ENCODE results near the gene COL1A1. TPM values are rescaled to one million over a fixed set of nuclear protein-coding genes. Genes with fewer than 3 reads are reported as not detected.

Gene COL1A1
- total RNA-seq, 1 experiment from 2014 or later = 20.7 TPM

GRCh38 chr17:50147841-50148225 lies 53.6 kb downstream of the COL1A1 start:
- BruUV-seq (replicated peaks) = no TSS peak
- DNase-seq = no peak

GRCh38 chr17:50146927-50147665 lies 54.3 kb downstream of the COL1A1 start:
- H3K9me3 ChIP-seq (ENCODE audit: insufficient read depth, low read depth) = no peaks in the 10 kb centered on the region
- CTCF ChIA-PET = interaction anchor here (0.7 kb wide), 1 partner anchor 36 kb away, joined by 5 read pairs; no protein-coding TSS in a partner anchor
- peaks cover 54% of the 10 kb centered on the region for H4K20me1 ChIP-seq (ENCODE audit: insufficient read depth)
- peaks cover 20% of the 10 kb centered on the region; the same call in 1 of the 2 replicates for H3K36me3 ChIP-seq (ENCODE audit: low read depth)
- H3K79me2 ChIP-seq (ENCODE audit: low read depth) = peaks cover 56% of the 10 kb centered on the region
- H3F3A ChIP-seq (ENCODE audit: insufficient read depth, low read depth) = peaks cover 31% of the 10 kb centered on the region
- peak overlapping the region; percentile 70; the same call in 1 of the 2 replicates for H3K4me3 ChIP-seq
- no peak overlapping the region for H3K27ac ChIP-seq
- BruUV-seq (replicated peaks) = no TSS peak
- no peaks in the 10 kb centered on the region for H3K27me3 ChIP-seq (ENCODE audit: insufficient read depth, low read depth)
- peaks cover 54% of the 10 kb centered on the region for H3K4me1 ChIP-seq (replicated peaks; ENCODE audit: insufficient read depth)
- H2AFZ ChIP-seq = no peak overlapping the region
- H3K4me2 ChIP-seq = peak overlapping the region; percentile 95
- DNase-seq = no peak
- intact Hi-C loops (cut with micrococcal nuclease; ENCODE audit: unreplicated experiment) = no loop called here
- POLR2A ChIA-PET (ENCODE audit: unreplicated experiment) = no interaction called here
- no peak for TF ChIP-seq CTCF (conservative IDR thresholded peaks at IDR 0.05)
- TF ChIP-seq EZH2 (IDR thresholded peaks at IDR 0.05; ENCODE audit: low read depth) = no peak
- H3K9me2 ChIP-seq (ENCODE audit: insufficient read depth) = no peaks in the 10 kb centered on the region

More at GRCh38 chr17:50147841-50148225, 53.6 kb downstream of the COL1A1 start:
- no peaks in the 10 kb centered on the region for H3K9me3 ChIP-seq (ENCODE audit: insufficient read depth, low read depth)
- intact Hi-C loops (cut with micrococcal nuclease; ENCODE audit: unreplicated experiment) = no loop called here
- TF ChIP-seq CTCF (conservative IDR thresholded peaks at IDR 0.05) (no peak), EZH2 (IDR thresholded peaks at IDR 0.05; ENCODE audit: low read depth) (no peak)
- peak overlapping the region; percentile 70 for H3K4me3 ChIP-seq
- no peaks in the 10 kb centered on the region for H3K9me2 ChIP-seq (ENCODE audit: insufficient read depth)
- POLR2A ChIA-PET (ENCODE audit: unreplicated experiment) = interaction anchor here (0.7 kb wide), 1 partner anchor 9 kb away, joined by 4 read pairs; no protein-coding TSS in a partner anchor
- H3F3A ChIP-seq (ENCODE audit: insufficient read depth, low read depth) = peaks cover 39% of the 10 kb centered on the region
- no peak overlapping the region for H2AFZ ChIP-seq
- peaks cover 56% of the 10 kb centered on the region for H3K79me2 ChIP-seq (ENCODE audit: low read depth)
- H3K36me3 ChIP-seq (ENCODE audit: low read depth) = peaks cover 16% of the 10 kb centered on the region; the same call in 1 of the 2 replicates
- H3K4me1 ChIP-seq (replicated peaks; ENCODE audit: insufficient read depth) = peaks cover 61% of the 10 kb centered on the region
- CTCF ChIA-PET = no interaction called here
- H3K4me2 ChIP-seq = peak overlapping the region; percentile 95
- H3K27ac ChIP-seq = no peak overlapping the region
- H4K20me1 ChIP-seq (ENCODE audit: insufficient read depth) = peaks cover 52% of the 10 kb centered on the region
- H3K27me3 ChIP-seq (ENCODE audit: insufficient read depth, low read depth) = no peaks in the 10 kb centered on the region

GRCh38 chr17:50146230-50146926 lies 55.1 kb downstream of the COL1A1 start:
- intact Hi-C loops (cut with micrococcal nuclease; ENCODE audit: unreplicated experiment) = no loop called here
- Histone ChIP-seq H3K9me3 (ENCODE audit: insufficient read depth, low read depth) (no peaks in the 10 kb centered on the region), H3K27me3 (ENCODE audit: insufficient read depth, low read depth) (no peaks in the 10 kb centered on the region), H3K4me1 (replicated peaks; ENCODE audit: insufficient read depth) (peaks cover 51% of the 10 kb centered on the region), H4K20me1 (ENCODE audit: insufficient read depth) (peaks cover 58% of the 10 kb centered on the region), H3K9me2 (ENCODE audit: insufficient read depth) (no peaks in the 10 kb centered on the region), H2AFZ (no peak overlapping the region), H3K79me2 (ENCODE audit: low read depth) (peaks cover 56% of the 10 kb centered on the region), H3K4me3 (no peak overlapping the region), H3K4me2 (peak overlapping the region; percentile 95), H3K36me3 (ENCODE audit: low read depth) (peaks cover 26% of the 10 kb centered on the region; the same call in 1 of the 2 replicates), H3K27ac (no peak overlapping the region), H3F3A (ENCODE audit: insufficient read depth, low read depth) (peaks cover 29% of the 10 kb centered on the region)
- ChIA-PET POLR2A (ENCODE audit: unreplicated experiment) (interaction anchor here (0.5 kb wide), 1 partner anchor 11 kb away, joined by 4 read pairs; no protein-coding TSS in a partner anchor), CTCF (no interaction called here)
- no peak for DNase-seq
- TF ChIP-seq EZH2 (IDR thresholded peaks at IDR 0.05; ENCODE audit: low read depth) = no peak
- TF ChIP-seq CTCF (conservative IDR thresholded peaks at IDR 0.05) = 0 out of 2 replicates have a peak, but pooled peaks have one; percentile 25
- no TSS peak for BruUV-seq (replicated peaks)
